GM18858 (cell line): ENCODE measurements around the gene CPA4.

Experiments used
- ATAC-seq: cut with Tn5 transposase; IDR thresholded peaks from one replicate; pipeline ENCODE4 v1.9.1; 2021; ENCODE audit not compliant: unreplicated experiment

The CPA4 gene

DNA sequence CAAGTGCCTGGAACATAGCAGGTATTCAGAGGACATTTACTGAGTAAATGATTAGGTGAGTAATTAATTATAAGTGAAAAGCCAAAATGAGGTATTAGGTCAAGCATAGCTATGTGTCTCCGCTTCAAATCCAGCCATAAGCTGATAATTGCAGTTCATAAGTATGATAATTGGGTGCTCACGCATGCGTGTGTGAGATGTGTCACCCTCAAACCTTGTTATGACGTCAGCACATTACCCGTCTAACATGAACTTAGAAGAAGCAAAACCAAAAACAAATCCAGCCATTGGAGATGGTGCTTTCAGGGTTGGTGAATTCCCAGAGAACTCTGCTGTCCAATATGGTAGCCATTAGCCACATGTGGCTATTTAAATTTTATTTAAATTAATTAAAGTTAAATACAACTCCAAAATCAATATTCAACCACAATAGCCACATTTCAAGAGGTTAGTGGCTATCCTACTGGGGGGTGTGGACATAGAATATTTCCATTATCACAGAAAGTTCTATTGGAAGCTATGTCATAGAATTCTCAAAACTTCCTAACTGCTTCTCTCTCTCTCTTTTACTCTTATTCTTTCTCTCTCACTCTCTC, 51.4 kb downstream of the CPA4 start, which contains the start of gene CPA5:
TSS of gene CPA5 (plus strand) at position 546 of the 596 bp plus-strand sequence. CDS start 1,670 bp downstream, outside the sequence.
- ATAC-seq = no peak

DNA sequence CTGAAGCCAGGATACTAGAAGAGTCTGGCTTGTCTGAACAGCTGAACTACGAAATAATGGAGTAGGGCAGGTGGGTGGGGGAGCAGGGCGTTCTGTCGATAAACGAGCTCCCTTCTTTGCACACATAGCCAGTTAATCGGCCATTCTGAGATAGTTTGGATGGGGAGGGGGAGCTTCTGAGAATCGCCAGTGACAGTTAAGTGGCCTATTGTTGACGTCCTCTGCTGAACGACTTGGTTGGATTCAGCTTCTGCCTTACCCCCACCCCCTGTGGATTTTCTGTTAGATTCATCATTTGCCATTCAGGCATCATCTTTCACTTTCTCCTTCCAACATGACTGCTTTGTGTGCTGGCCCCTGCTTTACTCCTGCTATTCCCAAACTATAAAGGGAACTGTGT, 52.2 kb downstream of the CPA4 start:
- no peak for ATAC-seq

DNA sequence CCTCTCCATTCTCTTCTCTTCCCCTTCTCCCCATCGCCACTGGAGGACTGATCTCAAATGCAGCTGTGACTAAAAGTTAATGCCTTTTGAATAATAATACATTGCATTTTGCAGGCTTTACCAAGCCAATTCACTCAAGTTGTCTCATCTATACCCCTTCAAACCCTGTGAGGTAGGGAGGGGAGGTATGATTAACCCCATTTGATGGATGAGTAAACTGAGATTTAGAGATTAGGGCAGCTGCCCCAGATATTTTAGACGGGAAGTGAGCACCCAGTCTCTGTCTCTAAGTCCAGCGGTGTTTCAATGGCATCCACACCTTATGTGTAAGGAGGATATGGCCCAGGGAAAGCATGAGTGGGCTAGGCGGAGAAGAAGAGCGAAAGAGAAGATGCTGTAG, 52.8 kb downstream of the CPA4 start:
- ATAC-seq = no peak

DNA sequence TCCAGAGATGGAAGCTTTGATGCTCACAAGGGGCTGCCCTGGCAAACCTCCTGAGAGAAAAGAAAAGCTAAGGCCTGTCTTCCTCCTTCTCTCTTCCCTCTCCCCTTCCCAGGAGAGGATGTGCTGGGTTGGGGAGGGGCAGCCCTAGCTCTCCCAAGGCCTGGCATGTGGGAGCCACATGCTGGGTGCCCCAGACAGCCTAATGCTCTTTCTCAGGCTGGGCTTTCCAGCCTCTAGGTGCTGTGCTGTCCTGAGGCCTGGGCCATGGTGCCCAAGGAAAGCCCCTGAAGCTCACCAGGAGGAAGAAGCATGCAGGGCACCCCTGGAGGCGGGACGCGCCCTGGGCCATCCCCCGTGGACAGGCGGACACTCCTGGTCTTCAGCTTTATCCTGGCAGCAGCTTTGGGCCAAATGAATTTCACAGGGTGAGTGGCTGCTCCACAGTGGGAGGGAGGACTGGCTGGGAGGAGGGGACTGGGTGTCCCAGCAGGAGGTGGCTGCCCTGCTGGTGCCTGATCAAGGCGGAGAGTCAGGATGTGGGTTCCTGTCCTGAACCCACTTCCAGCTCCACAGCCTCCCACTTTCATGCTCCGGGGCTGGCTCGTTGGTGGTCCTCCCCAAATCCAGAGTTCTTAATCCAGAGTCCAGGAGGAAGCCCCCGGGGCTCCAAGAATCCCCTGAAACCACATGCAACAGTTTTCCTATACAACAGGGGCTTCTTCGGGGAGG, 53.4 kb downstream of the CPA4 start:
- ATAC-seq = no peak

DNA sequence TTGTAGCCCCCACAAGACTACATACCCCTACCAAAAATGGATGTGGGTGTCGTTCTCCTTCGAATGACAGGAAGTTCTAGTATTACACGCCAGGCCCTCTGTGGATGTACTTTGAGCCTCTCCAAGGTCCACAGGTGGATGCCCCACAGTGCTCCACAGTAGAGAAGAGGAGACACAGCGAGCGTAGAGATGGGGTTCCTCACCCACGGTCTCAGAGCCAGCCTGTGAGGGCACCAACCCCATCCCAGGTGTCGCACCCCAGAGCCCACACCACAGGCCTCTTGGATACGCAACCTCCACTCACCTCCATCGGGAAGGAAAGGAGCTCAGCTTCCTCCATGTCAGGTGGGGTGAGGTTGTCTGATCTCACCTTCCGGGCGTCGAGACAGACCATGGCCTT, 54.0 kb downstream of the CPA4 start:
- no peak for ATAC-seq

DNA sequence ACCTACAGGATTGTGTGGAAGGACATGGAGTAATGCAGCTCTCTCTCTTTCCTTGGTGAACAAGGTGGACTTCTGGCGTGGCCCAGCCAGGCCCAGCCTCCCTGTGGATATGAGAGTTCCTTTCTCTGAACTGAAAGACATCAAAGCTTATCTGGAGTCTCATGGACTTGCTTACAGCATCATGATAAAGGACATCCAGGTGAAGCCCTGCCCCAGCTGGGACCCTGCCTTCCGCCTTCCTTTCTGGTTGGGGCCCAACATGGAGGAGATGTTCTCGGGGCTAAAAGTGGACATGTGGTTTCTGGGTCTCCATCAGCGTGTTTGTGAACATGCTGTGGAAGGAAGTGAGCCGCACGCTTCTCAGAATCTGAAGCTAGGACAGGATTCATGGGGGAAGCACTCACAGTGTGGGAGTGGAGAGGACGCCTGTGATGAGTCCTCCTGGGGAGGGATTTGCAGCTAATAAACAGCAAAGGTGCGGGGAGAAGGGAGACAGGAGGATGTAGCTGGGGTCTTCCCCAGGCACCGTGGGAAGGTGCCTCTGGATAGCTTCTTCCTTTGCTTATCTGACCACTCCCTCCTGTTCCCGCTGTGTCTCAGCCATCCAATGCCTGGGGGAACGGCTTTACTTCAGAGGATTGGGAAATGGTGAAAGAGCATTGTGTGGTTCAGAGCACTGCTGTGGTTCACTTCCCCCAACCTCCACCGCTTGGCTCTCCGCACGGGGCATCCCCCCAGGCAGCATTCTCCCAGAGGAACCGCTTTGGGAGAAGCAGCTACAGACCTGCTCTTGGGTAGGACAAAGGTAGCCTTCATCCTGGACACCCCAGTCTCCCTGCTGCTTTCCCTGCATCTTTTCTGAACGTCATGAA, 57.2 kb downstream of the CPA4 start:
- no peak for ATAC-seq

DNA sequence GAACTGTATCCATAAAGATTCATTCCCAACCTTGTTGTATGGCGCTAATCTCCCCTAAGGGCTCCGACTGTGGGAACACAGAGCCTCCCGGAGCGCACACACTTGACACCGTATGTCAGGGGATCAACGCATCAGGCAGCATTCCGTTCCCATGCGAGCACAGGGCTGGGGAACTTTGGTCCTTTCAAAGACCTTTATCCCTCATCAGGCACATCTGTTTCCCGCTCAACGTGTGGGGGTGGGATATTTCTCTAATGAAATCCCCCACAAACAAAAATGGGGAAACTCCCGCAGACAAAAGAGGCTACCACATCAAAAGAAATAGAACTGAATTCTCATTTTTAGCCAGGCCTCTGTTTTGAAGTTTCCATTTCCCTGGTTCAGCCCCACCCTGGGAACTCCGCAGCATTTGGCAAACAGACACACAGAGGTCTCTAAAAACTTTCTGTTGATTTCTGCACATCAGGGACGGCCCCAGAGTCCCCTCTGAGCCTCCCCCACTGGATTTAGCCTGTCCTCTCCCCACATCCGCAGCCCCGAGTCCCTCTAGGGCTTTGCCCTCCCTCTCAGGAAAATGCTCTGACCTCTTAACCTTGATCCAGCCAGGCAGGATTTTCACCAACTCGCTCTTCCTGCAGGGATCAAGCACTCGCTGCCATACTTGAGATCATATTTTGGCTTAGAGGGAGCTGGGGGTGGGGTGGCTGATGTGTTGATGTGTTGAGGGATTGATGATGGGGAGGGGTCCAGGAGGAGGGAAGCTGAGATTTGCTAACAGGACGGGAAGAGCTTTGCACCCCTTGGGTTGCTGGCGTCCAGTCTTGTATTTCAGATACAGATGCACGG, 58.2 kb downstream of the CPA4 start:
- no peak for ATAC-seq

DNA sequence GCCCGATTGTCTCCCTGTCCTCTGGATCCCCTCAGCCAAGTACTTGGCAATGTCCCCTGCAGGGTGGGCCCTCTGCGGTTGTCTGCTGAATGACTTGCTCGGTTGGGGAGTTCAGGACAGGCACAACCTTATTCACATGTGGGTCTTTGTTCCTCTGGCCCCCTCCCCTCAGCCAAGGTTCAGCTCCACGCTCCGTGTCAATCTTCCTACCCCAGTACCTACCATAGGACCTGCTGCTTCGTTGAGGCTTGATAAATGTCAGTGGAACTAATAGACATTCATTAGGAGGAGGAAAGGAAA, 58.8 kb downstream of the CPA4 start:
- ATAC-seq = no peak

DNA sequence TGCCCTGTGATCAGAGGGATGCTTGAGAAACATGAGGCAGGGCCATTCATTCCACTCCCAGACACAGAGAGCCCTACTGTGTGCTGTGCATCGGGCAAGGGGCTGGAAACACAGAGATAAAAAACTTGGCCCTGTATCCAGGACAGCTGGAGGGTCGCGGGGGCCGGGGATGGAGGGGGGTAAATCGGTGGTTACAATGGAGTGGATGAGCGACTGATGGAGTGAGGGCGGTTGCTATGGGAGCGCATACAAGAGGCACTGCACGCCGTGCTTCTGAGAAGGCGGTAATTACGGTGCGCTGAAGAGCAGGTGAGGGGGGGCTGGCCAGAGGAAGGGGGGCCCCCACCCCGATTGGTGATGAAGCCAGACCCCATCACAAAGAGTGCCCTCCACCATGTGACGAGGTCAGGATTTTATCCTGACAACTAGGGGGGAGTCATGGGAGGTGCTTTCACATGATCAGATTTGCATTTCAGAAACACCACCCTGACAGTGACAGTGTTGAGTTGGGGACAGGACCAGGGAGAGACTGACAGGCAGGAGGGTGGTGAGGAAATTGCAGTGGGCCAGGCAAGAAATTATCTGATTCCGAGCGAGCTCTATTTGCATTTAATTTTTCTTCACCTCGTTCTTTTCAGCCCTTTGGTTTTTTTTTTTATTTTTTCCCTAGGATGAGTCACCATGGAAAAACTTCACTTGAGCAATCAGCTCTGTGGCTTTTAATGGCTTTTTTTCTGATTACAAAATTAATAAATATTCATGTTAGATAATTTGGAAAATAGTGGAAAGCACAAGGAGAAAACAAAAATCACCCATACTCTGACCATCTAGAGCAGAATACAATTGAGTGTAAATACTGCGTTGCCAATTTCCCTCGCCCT, 59.5 kb downstream of the CPA4 start:
- ATAC-seq = no peak

DNA sequence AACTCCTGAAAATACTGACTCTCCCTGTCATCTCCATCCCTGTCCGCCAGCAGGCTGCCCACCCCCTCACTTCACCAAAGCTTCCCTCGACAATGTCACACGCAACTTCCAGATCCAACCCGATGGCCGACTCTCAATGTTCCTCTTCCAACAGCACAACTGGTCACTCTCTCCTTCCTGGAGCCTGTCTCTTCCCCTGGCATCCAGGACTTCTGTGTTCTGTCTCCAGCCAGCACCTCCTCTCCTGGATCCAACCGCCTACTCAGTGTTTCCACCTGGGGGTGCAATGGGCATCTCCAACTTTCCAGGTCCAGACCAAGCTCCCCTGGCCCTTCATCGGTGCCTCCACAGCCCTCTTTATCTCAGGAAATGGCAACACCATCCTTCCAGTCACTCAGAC, 60.2 kb downstream of the CPA4 start:
- ATAC-seq = no peak

DNA sequence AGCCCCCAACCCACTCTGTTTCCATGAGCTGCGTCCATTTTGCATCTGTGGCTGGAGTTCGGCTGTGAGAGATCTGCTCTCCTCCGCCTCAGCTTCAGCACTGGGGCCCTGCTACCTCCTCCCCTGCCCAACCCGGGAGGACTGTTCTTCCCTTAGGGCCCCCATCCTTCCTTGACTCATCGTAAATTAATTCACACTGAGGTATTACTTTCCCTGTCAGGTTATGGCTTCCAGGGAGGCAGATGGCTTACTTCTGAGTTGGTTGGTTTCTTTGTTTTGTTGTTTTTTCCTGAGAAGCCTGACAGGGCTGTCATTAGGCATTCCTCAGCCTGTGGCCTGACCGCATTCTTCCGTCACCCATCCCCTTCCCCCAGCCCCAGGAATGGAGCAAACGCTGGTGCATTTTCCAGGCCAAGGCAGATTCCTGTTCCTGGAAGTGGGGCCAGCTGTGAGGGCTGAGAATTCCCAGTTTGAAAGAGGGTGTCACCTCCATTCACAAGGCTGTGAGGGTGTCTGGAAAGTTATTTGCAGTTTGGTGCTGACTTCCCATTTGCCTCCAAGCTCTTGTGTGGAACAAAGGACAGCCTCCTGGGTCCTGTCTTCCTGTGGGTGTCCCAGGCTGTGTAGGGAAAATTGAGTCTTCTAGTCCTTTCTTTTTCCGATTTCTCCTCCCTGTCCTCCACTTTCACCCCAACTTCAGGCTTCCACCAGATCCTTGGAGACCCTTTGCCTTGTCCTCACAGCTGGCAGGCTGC, 63.3 kb downstream of the CPA4 start:
- ATAC-seq = no peak

DNA sequence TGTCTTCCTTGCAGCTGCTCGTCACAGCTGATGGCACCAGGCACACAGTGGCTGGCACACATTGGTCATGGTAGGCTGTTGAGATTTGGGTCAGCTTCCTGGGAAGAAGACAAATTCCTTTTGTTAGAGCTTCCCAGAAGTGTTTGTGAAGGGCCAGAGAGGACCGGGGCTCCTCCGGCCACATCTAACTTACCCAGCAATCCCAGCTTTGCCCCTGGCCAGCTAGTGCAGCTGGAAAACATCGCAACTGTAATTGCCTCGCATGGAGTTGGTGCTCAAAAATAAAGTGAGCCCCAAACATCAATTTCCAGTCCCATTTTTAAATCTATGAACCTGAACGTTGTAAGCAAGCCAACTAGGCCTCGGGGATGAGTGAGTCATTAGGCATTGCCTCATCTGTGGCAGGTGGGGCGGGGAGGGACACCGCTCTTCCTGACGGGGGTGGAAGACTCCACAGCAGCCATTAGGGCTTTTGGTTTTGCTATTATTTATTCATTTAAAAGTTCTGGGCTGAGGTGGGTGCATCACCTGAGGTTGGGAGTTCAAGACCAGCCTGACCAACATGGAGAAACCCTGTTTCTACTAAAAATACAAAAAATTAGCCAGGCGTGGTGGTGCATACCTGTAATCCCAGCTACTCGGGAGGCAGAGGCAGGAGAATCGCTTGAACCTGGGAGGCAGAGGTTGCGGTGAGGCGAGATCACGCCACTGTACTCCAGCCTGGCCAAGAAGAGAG, 64.1 kb downstream of the CPA4 start:
- ATAC-seq = no peak

DNA sequence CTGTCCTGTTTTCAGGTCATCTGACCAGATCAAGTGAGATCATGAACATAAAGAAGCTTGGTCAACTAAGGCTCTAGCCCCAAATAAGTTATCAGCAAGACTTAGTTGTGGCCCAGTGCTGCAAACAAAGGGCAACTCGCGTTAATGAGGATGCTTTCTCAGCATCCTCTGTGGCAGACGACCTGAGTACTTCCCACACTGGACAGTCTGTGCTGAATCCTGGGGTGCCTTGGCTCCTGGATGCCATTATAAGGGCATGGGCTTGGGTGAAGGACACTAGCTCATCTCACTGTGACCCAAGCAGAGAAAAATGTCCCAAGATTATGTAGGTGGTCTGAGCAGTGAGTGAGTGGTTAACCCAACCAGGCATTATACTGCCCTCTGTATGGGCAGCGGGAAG, 65.5 kb downstream of the CPA4 start:
- ATAC-seq = no peak

DNA sequence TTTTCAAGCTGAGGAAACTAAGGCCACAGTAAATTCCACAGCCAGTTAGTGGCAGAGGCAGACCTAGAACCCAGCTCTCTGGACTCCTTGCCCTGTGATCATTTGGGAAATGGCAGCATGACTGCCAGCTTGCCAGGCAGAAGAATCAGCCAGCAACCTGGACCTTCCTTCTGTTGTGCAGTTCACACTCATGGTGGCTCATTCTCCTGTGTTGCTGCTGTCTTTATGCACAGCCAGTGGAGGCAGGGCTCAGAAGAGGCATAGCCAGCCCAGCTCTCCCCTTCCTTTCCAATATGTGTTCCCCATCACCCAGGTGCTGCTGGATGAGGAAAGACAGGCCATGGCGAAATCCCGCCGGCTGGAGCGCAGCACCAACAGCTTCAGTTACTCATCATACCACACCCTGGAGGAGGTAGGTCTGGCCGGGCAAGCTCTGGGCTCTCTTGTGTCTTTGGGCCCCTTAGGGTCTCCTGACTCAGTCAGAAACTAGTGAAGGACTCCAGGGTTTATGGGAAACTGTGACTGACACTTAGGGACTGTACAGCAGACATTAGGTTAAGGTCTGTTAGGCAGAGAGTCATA, 66.4 kb downstream of the CPA4 start:
- no peak for ATAC-seq

DNA sequence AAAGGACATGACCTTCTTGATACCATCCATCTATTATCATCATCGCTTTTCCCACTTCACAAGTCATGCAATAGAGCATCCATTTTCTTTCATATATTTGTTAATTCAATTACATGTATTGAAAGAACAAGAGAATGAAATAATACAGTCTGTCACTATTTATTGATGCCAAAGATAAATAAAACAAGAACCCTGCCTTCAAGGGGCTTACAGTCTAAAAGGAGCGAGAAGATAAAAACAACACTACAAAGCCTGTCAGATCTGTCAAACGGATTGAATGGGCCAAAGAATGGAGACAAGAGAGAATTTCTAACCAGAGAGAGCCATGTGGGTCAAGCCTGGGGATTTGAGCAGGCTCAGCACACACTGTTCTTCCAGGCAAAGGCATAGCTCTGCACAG, 67.6 kb downstream of the CPA4 start:
- no peak for ATAC-seq

DNA sequence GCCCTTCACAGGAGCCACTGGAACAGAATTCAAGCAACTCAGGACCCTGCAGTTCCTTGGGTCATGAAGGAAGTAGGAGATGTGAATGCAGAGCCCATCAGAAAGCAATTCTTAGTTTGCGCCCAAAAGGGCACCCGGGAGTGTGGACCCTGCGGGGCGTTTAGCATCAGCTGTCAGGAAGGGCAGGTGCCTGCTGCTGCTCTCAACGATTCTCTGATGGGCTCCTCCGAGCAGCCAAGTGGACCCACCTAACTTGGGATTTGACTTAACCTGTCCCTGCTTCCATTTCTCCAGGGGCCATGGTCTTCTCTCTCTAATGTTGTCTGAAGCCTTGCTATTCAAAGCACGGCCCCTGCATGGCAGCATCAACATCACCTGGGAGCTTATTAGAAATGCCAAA, 68.7 kb downstream of the CPA4 start:
- no peak for ATAC-seq

DNA sequence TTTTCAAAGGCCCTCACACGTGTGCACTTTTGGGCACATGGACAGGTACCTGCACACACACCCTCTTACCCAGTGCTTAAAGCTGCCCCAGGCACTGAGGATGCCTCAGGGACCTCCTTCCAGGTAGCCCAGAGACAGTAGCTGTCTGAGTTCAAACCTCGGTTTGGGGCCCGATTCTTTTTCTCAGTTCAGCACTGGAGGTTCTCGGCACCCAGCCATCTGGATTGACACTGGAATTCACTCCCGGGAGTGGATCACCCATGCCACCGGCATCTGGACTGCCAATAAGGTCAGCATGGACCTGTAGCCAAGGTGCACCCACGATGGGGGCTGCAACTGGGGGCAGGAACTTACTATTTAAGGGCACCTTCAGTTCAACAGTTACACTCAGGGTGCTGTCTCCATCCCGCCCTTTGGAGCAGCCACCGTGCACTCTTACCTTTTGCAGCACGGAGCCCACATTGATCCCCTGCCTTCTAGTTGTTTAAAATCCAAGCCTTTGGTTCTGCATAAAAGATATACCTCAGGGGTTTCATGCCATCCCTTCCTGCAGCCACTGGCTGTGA, 69.4 kb downstream of the CPA4 start:
- ATAC-seq = no peak
